ENCODE results near the gene ZMIZ1.
A peak's percentile ranks its signal among the peaks of the same experiment; 100 is the strongest.

Gene ZMIZ1

GRCh38 chr10:79231908-79232307, 163.1 kb downstream of the ZMIZ1 start:
- H3K9me3 ChIP-seq (ENCODE audit: control insufficient read depth, insufficient read depth, low read depth, low read length), result no peaks in the 10 kb centered on the region
- no peaks in the 10 kb centered on the region for H3K36me3 ChIP-seq (ENCODE audit: control insufficient read depth in 2 of 2, insufficient read depth in 1 of 2, low read length in 2 of 2)
- 0 out of 2 replicates have a peak, but pooled peaks cover 3% of the 10 kb centered on the region for H3K4me1 ChIP-seq (ENCODE audit: control insufficient read depth, insufficient read depth, low read length)
- TF ChIP-seq ZNF398 (tag by site-specific recombination; IDR thresholded peaks at IDR 0.05) (no peak), ZNF768 (tag by site-specific recombination; IDR thresholded peaks at IDR 0.05) (peak; percentile 82; the same call in 1 of the 2 replicates)
- CTCF ChIA-PET, result interaction anchor here (0.6 kb wide), 1 partner anchor 83 kb away, joined by 3 read pairs; no protein-coding TSS in a partner anchor
- POLR2A ChIA-PET, result no interaction called here
- no peak overlapping the region for H3K4me3 ChIP-seq (ENCODE audit: low read depth, low read length)
- no peak overlapping the region for H3K27ac ChIP-seq (ENCODE audit: extremely low read depth, low read depth, low read length)

GRCh38 chr10:79232864-79233263, 164.1 kb downstream of the ZMIZ1 start:
- H3K4me1 ChIP-seq (ENCODE audit: control insufficient read depth, insufficient read depth, low read length), result 0 out of 2 replicates have a peak, but pooled peaks cover 3% of the 10 kb centered on the region
- ChIA-PET POLR2A (no interaction called here), CTCF (interaction anchor here (0.6 kb wide), 1 partner anchor 82 kb away, joined by 3 read pairs; no protein-coding TSS in a partner anchor)
- H3K27ac ChIP-seq (ENCODE audit: extremely low read depth, low read depth, low read length), result no peak overlapping the region
- TF ChIP-seq GLIS1 (tag by site-specific recombination; IDR thresholded peaks at IDR 0.05) (0 out of 2 replicates have a peak, but pooled peaks have one; percentile 7), GFI1B (tag by site-specific recombination; IDR thresholded peaks at IDR 0.05) (no peak)
- H3K4me3 ChIP-seq (ENCODE audit: low read depth, low read length), result no peak overlapping the region
- no peaks in the 10 kb centered on the region for H3K36me3 ChIP-seq (ENCODE audit: control insufficient read depth in 2 of 2, insufficient read depth in 1 of 2, low read length in 2 of 2)
- no peaks in the 10 kb centered on the region for H3K9me3 ChIP-seq (ENCODE audit: control insufficient read depth, insufficient read depth, low read depth, low read length)

GRCh38 chr10:79234391-79235315, 165.9 kb downstream of the ZMIZ1 start:
- H3K4me1 ChIP-seq (ENCODE audit: control insufficient read depth, insufficient read depth, low read length), result peaks cover 3% of the 10 kb centered on the region; the same call in 1 of the 2 replicates
- no peaks in the 10 kb centered on the region for H3K9me3 ChIP-seq (ENCODE audit: control insufficient read depth, insufficient read depth, low read depth, low read length)
- no peak overlapping the region for H3K4me3 ChIP-seq (ENCODE audit: low read depth, low read length)
- H3K27ac ChIP-seq (ENCODE audit: extremely low read depth, low read depth, low read length), result no peak overlapping the region
- CTCF ChIA-PET, result no interaction called here
- no peaks in the 10 kb centered on the region for H3K36me3 ChIP-seq (ENCODE audit: control insufficient read depth in 2 of 2, insufficient read depth in 1 of 2, low read length in 2 of 2)
- POLR2A ChIA-PET, result no interaction called here
- TF ChIP-seq, protein P1, sequence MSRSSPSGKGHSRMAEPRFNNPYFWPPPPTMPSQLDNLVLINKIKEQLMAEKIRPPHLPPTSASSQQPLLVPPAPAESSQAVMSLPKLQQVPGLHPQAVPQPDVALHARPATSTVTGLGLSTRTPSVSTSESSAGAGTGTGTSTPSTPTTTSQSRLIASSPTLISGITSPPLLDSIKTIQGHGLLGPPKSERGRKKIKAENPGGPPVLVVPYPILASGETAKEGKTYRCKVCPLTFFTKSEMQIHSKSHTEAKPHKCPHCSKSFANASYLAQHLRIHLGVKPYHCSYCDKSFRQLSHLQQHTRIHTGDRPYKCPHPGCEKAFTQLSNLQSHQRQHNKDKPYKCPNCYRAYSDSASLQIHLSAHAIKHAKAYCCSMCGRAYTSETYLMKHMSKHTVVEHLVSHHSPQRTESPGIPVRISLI (tag by site-specific recombination; IDR thresholded peaks at IDR 0.05), result no peak
- TF ChIP-seq, protein P2, sequence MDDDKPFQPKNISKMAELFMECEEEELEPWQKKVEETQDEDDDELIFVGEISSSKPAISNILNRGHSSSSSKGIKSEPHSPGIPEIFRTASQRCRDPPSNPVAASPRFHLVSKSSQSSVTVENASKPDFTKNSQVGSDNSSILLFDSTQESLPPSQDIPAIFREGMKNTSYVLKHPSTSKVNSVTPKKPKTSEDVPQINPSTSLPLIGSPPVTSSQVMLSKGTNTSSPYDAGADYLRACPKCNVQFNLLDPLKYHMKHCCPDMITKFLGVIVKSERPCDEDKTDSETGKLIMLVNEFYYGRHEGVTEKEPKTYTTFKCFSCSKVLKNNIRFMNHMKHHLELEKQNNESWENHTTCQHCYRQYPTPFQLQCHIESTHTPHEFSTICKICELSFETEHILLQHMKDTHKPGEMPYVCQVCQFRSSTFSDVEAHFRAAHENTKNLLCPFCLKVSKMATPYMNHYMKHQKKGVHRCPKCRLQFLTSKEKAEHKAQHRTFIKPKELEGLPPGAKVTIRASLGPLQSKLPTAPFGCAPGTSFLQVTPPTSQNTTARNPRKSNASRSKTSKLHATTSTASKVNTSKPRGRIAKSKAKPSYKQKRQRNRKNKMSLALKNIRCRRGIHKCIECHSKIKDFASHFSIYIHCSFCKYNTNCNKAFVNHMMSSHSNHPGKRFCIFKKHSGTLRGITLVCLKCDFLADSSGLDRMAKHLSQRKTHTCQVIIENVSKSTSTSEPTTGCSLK (tag by site-specific recombination; IDR thresholded peaks at IDR 0.05), result no peak
- no peak for TF ChIP-seq ZNF214 (tag by site-specific recombination; IDR thresholded peaks at IDR 0.05; ENCODE audit: borderline replicate concordance)
- TF ChIP-seq ZNF76 (tag by site-specific recombination; IDR thresholded peaks at IDR 0.05; ENCODE audit: borderline replicate concordance, low read depth), result no peak
- no peak for TF ChIP-seq ZNF175 (tag by site-specific recombination; IDR thresholded peaks at IDR 0.05)
- no peak for TF ChIP-seq PBX3 (CRISPR knock-in tag; IDR thresholded peaks at IDR 0.05)
- no peak for TF ChIP-seq KLF7 (tag by site-specific recombination; IDR thresholded peaks at IDR 0.05; ENCODE audit: borderline replicate concordance)
- TF ChIP-seq INSM2 (tag by site-specific recombination; IDR thresholded peaks at IDR 0.05), result no peak
- TF ChIP-seq ZNF704 (tag by site-specific recombination; IDR thresholded peaks at IDR 0.05), result no peak
- no peak for TF ChIP-seq FEZF1 (tag by site-specific recombination; IDR thresholded peaks at IDR 0.05)
- no peak for TF ChIP-seq ZNF621 (tag by site-specific recombination; IDR thresholded peaks at IDR 0.05)
- TF ChIP-seq SP3 (tag by site-specific recombination; IDR thresholded peaks at IDR 0.05), result no peak
- no peak for TF ChIP-seq ZNF121 (tag by site-specific recombination; IDR thresholded peaks at IDR 0.05)
- TF ChIP-seq ZNF658 (tag by site-specific recombination; IDR thresholded peaks at IDR 0.05), result no peak

Measured in HEK293 (cell line).